Mesendoderm (in vitro differentiated cells): Measurements from ENCODE around the gene TBCC.
"Not testable (repeated sequence)": the region's sequence is repeated elsewhere in the genome, so short reads cannot be mapped to it uniquely, and the experiment has no call there.

Source experiments
- DNase-seq: peaks from one replicate; pipeline ENCODE4 v3.0.0; 2013
- H2AK5ac ChIP-seq: 2 replicates; pipeline ENCODE4 v1.6.1; 2013; ENCODE audit warnings: low read length, inconsistent platforms
- H2BK120ac ChIP-seq: 2 replicates; pipeline ENCODE4 v1.6.1; 2013; ENCODE audit warnings: low read depth, mild to moderate bottlenecking, low read length, moderate library complexity, mixed read lengths
- H2BK15ac ChIP-seq: replicated peaks from 2 replicates; pipeline ENCODE4 v1.6.1; 2013; ENCODE audit warnings: low read depth, mild to moderate bottlenecking, moderate library complexity
- H2BK5ac ChIP-seq: 2 replicates; pipeline ENCODE4 v1.6.1; 2013; ENCODE audit warnings: low read length, inconsistent platforms
- H3K18ac ChIP-seq: 2 replicates; pipeline ENCODE4 v1.6.1; 2013; ENCODE audit warnings: mild to moderate bottlenecking, low read length, mixed read lengths
- H3K23ac ChIP-seq: one replicate; pipeline ENCODE4 v1.6.1; 2013; ENCODE audit warnings: low read length
- H3K27ac ChIP-seq: 2 replicates; pipeline ENCODE4 v1.5.1; 2013; ENCODE audit warnings: low read depth, mild to moderate bottlenecking, inconsistent platforms, low read length, moderate library complexity
- H3K27me3 ChIP-seq: 2 replicates; pipeline ENCODE4 v1.6.1; 2013; ENCODE audit warnings: low read length, control low read depth, mild to moderate bottlenecking, inconsistent platforms; ENCODE audit not compliant: insufficient read depth, poor library complexity
- H3K36me3 ChIP-seq: 2 replicates; pipeline ENCODE4 v1.6.1; 2013; ENCODE audit warnings: low read length, inconsistent platforms; ENCODE audit not compliant: control insufficient read depth, insufficient read depth
- H3K4ac ChIP-seq: one replicate; pipeline ENCODE4 v1.6.1; 2013; ENCODE audit warnings: low read depth, mild to moderate bottlenecking, low read length, moderate library complexity
- H3K4me1 ChIP-seq: 2 replicates; pipeline ENCODE4 v1.6.1; 2013; ENCODE audit warnings: low read depth, low read length, inconsistent platforms; ENCODE audit not compliant: control insufficient read depth
- H3K4me2 ChIP-seq: 2 replicates; pipeline ENCODE4 v1.6.1; 2013; ENCODE audit warnings: low read length
- H3K4me3 ChIP-seq: 2 replicates; pipeline ENCODE4 v1.5.1; 2013; ENCODE audit warnings: mild to moderate bottlenecking, low read length
- H3K56ac ChIP-seq: one replicate; pipeline ENCODE4 v1.6.1; 2013; ENCODE audit warnings: low read length
- H3K79me1 ChIP-seq: 2 replicates; pipeline ENCODE4 v1.6.1; 2013; ENCODE audit warnings: low read length, inconsistent platforms
- H3K79me2 ChIP-seq: 2 replicates; pipeline ENCODE4 v1.6.1; 2013; ENCODE audit warnings: mild to moderate bottlenecking, low read length; ENCODE audit not compliant: control insufficient read depth, insufficient read depth
- H3K9ac ChIP-seq: 2 replicates; pipeline ENCODE4 v1.6.1; 2013; ENCODE audit warnings: low read length, inconsistent platforms
- H4K5ac ChIP-seq: one replicate; pipeline ENCODE4 v1.6.1; 2013; ENCODE audit warnings: low read length
- H4K8ac ChIP-seq: one replicate; pipeline ENCODE4 v1.6.1; 2013; ENCODE audit warnings: low read depth, mild to moderate bottlenecking, control low read depth, low read length, moderate library complexity
- WGBS: extraction: QIAGEN DNeasy Blood & Tissue Kit; methylation state at CpG from one replicate; pipeline ENCODE4 v1.1.7; 2013; ENCODE audit warnings: low lambda C conversion rate, missing lambda C conversion rate; ENCODE audit not compliant: insufficient coverage; ENCODE audit errors: extremely low coverage; 5-methylcytosine and 5-hydroxymethylcytosine counted together

Gene TBCC

GRCh38 chr6:42777126-42777822, 31.4 kb upstream of the TBCC start:
- no peak overlapping the region for H2BK15ac ChIP-seq
- no peak overlapping the region for H3K56ac ChIP-seq
- no peak overlapping the region for H4K8ac ChIP-seq
- H3K18ac ChIP-seq: no peak overlapping the region
- no peak overlapping the region for H2AK5ac ChIP-seq
- no peak overlapping the region for H3K4ac ChIP-seq
- no peak overlapping the region for H3K27ac ChIP-seq
- no peaks in the 10 kb centered on the region for H3K4me1 ChIP-seq
- H3K4me3 ChIP-seq: no peak overlapping the region
- H2BK5ac ChIP-seq: no peak overlapping the region
- no peaks in the 10 kb centered on the region for H3K36me3 ChIP-seq
- no peak overlapping the region for H3K9ac ChIP-seq
- H2BK120ac ChIP-seq: no peak overlapping the region
- H4K5ac ChIP-seq: no peak overlapping the region
- H3K27me3 ChIP-seq: no peaks in the 10 kb centered on the region
- no peak overlapping the region for H3K4me2 ChIP-seq
- no peaks in the 10 kb centered on the region for H3K79me2 ChIP-seq
- WGBS: no CpG with 5 or more reads among the region's 2 CpGs
- H3K79me1 ChIP-seq: no peaks in the 10 kb centered on the region
- H3K23ac ChIP-seq: no peak overlapping the region
- DNase-seq: no peak

- not testable (repeated sequence) for H2BK15ac ChIP-seq, H3K9ac ChIP-seq, H3K27ac ChIP-seq, H4K5ac ChIP-seq, H3K36me3 ChIP-seq, H3K27me3 ChIP-seq, H2BK120ac ChIP-seq, H3K4ac ChIP-seq, H3K79me2 ChIP-seq, H3K4me2 ChIP-seq, H2BK5ac ChIP-seq, DNase-seq, H3K4me3 ChIP-seq, H3K18ac ChIP-seq, H3K23ac ChIP-seq, H2AK5ac ChIP-seq, H3K79me1 ChIP-seq, H3K4me1 ChIP-seq, H3K56ac ChIP-seq
- WGBS: no CpG with 5 or more reads among the region's 10 CpGs
- H4K8ac ChIP-seq: peak overlapping the region; percentile 81
Observed at GRCh38 chr6:42774821-42775487, 29.1 kb upstream of the TBCC start.

GRCh38 chr6:42774201-42774600, 28.3 kb upstream of the TBCC start:
- WGBS: no CpG with 5 or more reads among the region's 4 CpGs
- Histone ChIP-seq H3K4ac (no peak overlapping the region), H3K4me3 (no peak overlapping the region), H2BK120ac (no peak overlapping the region), H3K23ac (no peak overlapping the region), H4K8ac (no peak overlapping the region), H2BK15ac (no peak overlapping the region), H2BK5ac (no peak overlapping the region), H3K79me1 (no peaks in the 10 kb centered on the region), H3K9ac (no peak overlapping the region), H4K5ac (no peak overlapping the region), H3K36me3 (no peaks in the 10 kb centered on the region), H3K4me2 (no peak overlapping the region), H3K27me3 (no peaks in the 10 kb centered on the region), H3K56ac (no peak overlapping the region), H3K18ac (no peak overlapping the region), H3K27ac (no peak overlapping the region), H3K4me1 (peaks cover 4% of the 10 kb centered on the region), H3K79me2 (no peaks in the 10 kb centered on the region), H2AK5ac (no peak overlapping the region)
- DNase-seq: no peak

GRCh38 chr6:42771741-42772100, 25.8 kb upstream of the TBCC start:
- Histone ChIP-seq H4K5ac (no peak overlapping the region), H3K27me3 (no peaks in the 10 kb centered on the region), H3K79me1 (peaks cover 2% of the 10 kb centered on the region), H3K4me2 (no peak overlapping the region), H2BK5ac (no peak overlapping the region), H2BK120ac (no peak overlapping the region), H3K4ac (no peak overlapping the region), H3K56ac (no peak overlapping the region), H3K27ac (no peak overlapping the region), H2AK5ac (no peak overlapping the region), H3K36me3 (no peaks in the 10 kb centered on the region), H2BK15ac (no peak overlapping the region), H3K79me2 (no peaks in the 10 kb centered on the region), H3K4me3 (no peak overlapping the region), H3K18ac (no peak overlapping the region), H3K9ac (no peak overlapping the region), H3K23ac (no peak overlapping the region), H4K8ac (no peak overlapping the region), H3K4me1 (peaks cover 4% of the 10 kb centered on the region)
- DNase-seq: no peak
- whole genome bisulfite sequencing: no CpG with 5 or more reads among the region's 3 CpGs

GRCh38 chr6:42769836-42770235, 23.9 kb upstream of the TBCC start:
- no peak overlapping the region for H3K23ac ChIP-seq
- no peak overlapping the region for H3K4ac ChIP-seq
- peaks cover 4% of the 10 kb centered on the region for H3K4me1 ChIP-seq
- H3K9ac ChIP-seq: no peak overlapping the region
- no peak for DNase-seq
- H3K79me2 ChIP-seq: no peaks in the 10 kb centered on the region
- H3K27me3 ChIP-seq: no peaks in the 10 kb centered on the region
- no peak overlapping the region for H3K18ac ChIP-seq
- no peak overlapping the region for H2BK5ac ChIP-seq
- H2AK5ac ChIP-seq: no peak overlapping the region
- H2BK15ac ChIP-seq: no peak overlapping the region
- no peak overlapping the region for H2BK120ac ChIP-seq
- no peak overlapping the region for H4K5ac ChIP-seq
- H3K27ac ChIP-seq: no peak overlapping the region
- peaks cover 2% of the 10 kb centered on the region for H3K79me1 ChIP-seq
- no CpG with 5 or more reads among the region's 2 CpGs for WGBS
- H3K56ac ChIP-seq: no peak overlapping the region
- H4K8ac ChIP-seq: no peak overlapping the region
- no peak overlapping the region for H3K4me3 ChIP-seq
- no peaks in the 10 kb centered on the region for H3K36me3 ChIP-seq
- H3K4me2 ChIP-seq: no peak overlapping the region

- H3K4me2 ChIP-seq: no peak overlapping the region
- H2BK120ac ChIP-seq: no peak overlapping the region
- H3K4me1 ChIP-seq: peaks cover 4% of the 10 kb centered on the region
- no peak overlapping the region for H4K5ac ChIP-seq
- DNase-seq: no peak
- no peaks in the 10 kb centered on the region for H3K79me2 ChIP-seq
- H3K79me1 ChIP-seq: peaks cover 2% of the 10 kb centered on the region
- H2BK5ac ChIP-seq: no peak overlapping the region
- H3K23ac ChIP-seq: no peak overlapping the region
- H2AK5ac ChIP-seq: no peak overlapping the region
- WGBS: no CpG with 5 or more reads among the region's 4 CpGs
- H3K27ac ChIP-seq: no peak overlapping the region
- no peak overlapping the region for H3K9ac ChIP-seq
- no peak overlapping the region for H3K4ac ChIP-seq
- no peaks in the 10 kb centered on the region for H3K27me3 ChIP-seq
- no peaks in the 10 kb centered on the region for H3K36me3 ChIP-seq
- H2BK15ac ChIP-seq: no peak overlapping the region
- no peak overlapping the region for H3K18ac ChIP-seq
- no peak overlapping the region for H3K56ac ChIP-seq
- no peak overlapping the region for H3K4me3 ChIP-seq
- no peak overlapping the region for H4K8ac ChIP-seq
Observed at GRCh38 chr6:42769051-42769450, 23.1 kb upstream of the TBCC start.
